IMR-90 (cell line): ENCODE measurements around the gene SLC4A1. TPM values are rescaled to one million over a fixed set of nuclear protein-coding genes. Genes with fewer than 3 reads are reported as not detected.

Experiments
- ATAC-seq: fragments of 200-7000 bp; cut with Tn5 transposase; 2 replicates; pipeline ENCODE4 v1.9.1; 2020; ENCODE audit warnings: low read depth, mild to moderate bottlenecking, moderate library complexity
- BruUV-seq: library from RNA; stranded (reverse); fragments of 400-500 nt; replicated peaks from 2 replicates; lab custom pipeline; 2021; lab: Mats Ljungman, UMichigan
- CTCF ChIA-PET: fragments of 300-600 bp; formaldehyde crosslinking; extraction: SDS; loops from one replicate; lab custom pipeline; 2021; ENCODE audit warnings: antibody characterized with exemption; lab: Yijun Ruan, JAX
- POLR2A ChIA-PET: fragments of 300-600 bp; sonication (Branson Sonifier 250); formaldehyde crosslinking; loops from one replicate; lab custom pipeline; 2022; ENCODE audit warnings: antibody characterized with exemption; ENCODE audit not compliant: unreplicated experiment; lab: Charles Lee
- DNase-seq: peaks from one replicate; pipeline ENCODE4 v3.0.0; 2013
- H2AFZ ChIP-seq: replicated peaks from 2 replicates; pipeline ENCODE3; 2013; ENCODE audit warnings: low read length, mild to moderate bottlenecking; ENCODE audit not compliant: poor library complexity
- H2AK5ac ChIP-seq: 2 replicates; pipeline ENCODE4 v1.6.1; 2013; ENCODE audit warnings: low read depth, low read length, inconsistent platforms
- H2AK9ac ChIP-seq: replicated peaks from 2 replicates; pipeline ENCODE3; 2013; ENCODE audit warnings: mild to moderate bottlenecking, low read depth, low read length, moderate library complexity; ENCODE audit not compliant: poor library complexity
- H2BK120ac ChIP-seq: 2 replicates; pipeline ENCODE4 v1.6.1; 2013; ENCODE audit warnings: low read depth, low read length, inconsistent platforms
- H2BK15ac ChIP-seq: 3 replicates; pipeline ENCODE4 v1.6.1; 2013; ENCODE audit warnings: low read depth, low read length, inconsistent platforms
- H2BK20ac ChIP-seq: 2 replicates; pipeline ENCODE4 v1.6.1; 2013; ENCODE audit warnings: low read depth, mild to moderate bottlenecking, inconsistent platforms, low read length, moderate library complexity
- H2BK5ac ChIP-seq: 2 replicates; pipeline ENCODE4 v1.6.1; 2013; ENCODE audit warnings: mild to moderate bottlenecking, low read depth, low read length, inconsistent platforms; ENCODE audit not compliant: poor library complexity, severe bottlenecking
- H3K14ac ChIP-seq: replicated peaks from 2 replicates; pipeline ENCODE4 v1.6.1; 2013; ENCODE audit warnings: low read depth, low read length, inconsistent platforms
- H3K18ac ChIP-seq: 2 replicates; pipeline ENCODE4 v1.6.1; 2013; ENCODE audit warnings: low read depth, low read length, control low read depth
- H3K23ac ChIP-seq: 2 replicates; pipeline ENCODE4 v1.6.1; 2013; ENCODE audit warnings: low read depth, low read length, inconsistent platforms
- H3K27ac ChIP-seq: 2 replicates; pipeline ENCODE4 v1.5.1; 2013; ENCODE audit warnings: mild to moderate bottlenecking, control low read depth, low read length; ENCODE audit not compliant: insufficient read depth
- H3K27me3 ChIP-seq: 2 replicates; pipeline ENCODE4 v1.6.1; 2013; ENCODE audit warnings: low read length; ENCODE audit not compliant: control insufficient read depth, insufficient read depth
- H3K36me3 ChIP-seq: 2 replicates; pipeline ENCODE4 v1.6.1; 2013; ENCODE audit warnings: low read length, mixed read lengths; ENCODE audit not compliant: control insufficient read depth, insufficient read depth
- H3K4ac ChIP-seq: 2 replicates; pipeline ENCODE4 v1.6.1; 2013; ENCODE audit warnings: low read depth, low read length, inconsistent platforms
- H3K4me1 ChIP-seq: 2 replicates; pipeline ENCODE4 v1.6.1; 2013; ENCODE audit warnings: low read length, mixed read lengths; ENCODE audit not compliant: control insufficient read depth, insufficient read depth
- H3K4me2 ChIP-seq: 2 replicates; pipeline ENCODE4 v1.6.1; 2013; ENCODE audit warnings: low read depth, mild to moderate bottlenecking, control low read depth, low read length, moderate library complexity
- H3K4me3 ChIP-seq: 2 replicates; pipeline ENCODE4 v1.5.1; 2013; ENCODE audit warnings: low read depth, mild to moderate bottlenecking, control low read depth, low read length, moderate library complexity; ENCODE audit not compliant: insufficient read depth
- H3K56ac ChIP-seq: 2 replicates; pipeline ENCODE4 v1.6.1; 2013; ENCODE audit warnings: low read length, inconsistent platforms; ENCODE audit not compliant: insufficient read depth; ENCODE audit errors: extremely low read depth
- H3K79me1 ChIP-seq, 2 experiments: 2 replicates each; pipeline ENCODE4 v1.6.1; 2013; ENCODE audit warnings: low read length in 2 of 2, inconsistent platforms in 1 of 2, low read depth in 1 of 2
- H3K9ac ChIP-seq: 2 replicates; pipeline ENCODE4 v1.6.1; 2013; ENCODE audit warnings: low read depth, low read length, control low read depth
- H3K9me1 ChIP-seq: 2 replicates; pipeline ENCODE4 v1.6.1; 2013; ENCODE audit warnings: low read length, inconsistent platforms; ENCODE audit not compliant: insufficient read depth
- H3K9me3 ChIP-seq: 2 replicates; pipeline ENCODE4 v1.6.1; 2013; ENCODE audit warnings: low read length; ENCODE audit not compliant: control insufficient read depth, insufficient read depth
- H4K20me1 ChIP-seq: 2 replicates; pipeline ENCODE4 v1.6.1; 2013; ENCODE audit warnings: low read length, inconsistent platforms; ENCODE audit not compliant: insufficient read depth
- H4K5ac ChIP-seq: 2 replicates; pipeline ENCODE4 v1.6.1; 2013; ENCODE audit warnings: mild to moderate bottlenecking, low read depth, low read length, control low read depth
- H4K8ac ChIP-seq, 2 experiments: 2 replicates each; pipeline ENCODE4 v1.6.1; 2013; ENCODE audit warnings: low read depth in 2 of 2, low read length in 2 of 2, control low read depth in 1 of 2, inconsistent platforms in 1 of 2
- H4K91ac ChIP-seq: 2 replicates; pipeline ENCODE4 v1.6.1; 2013; ENCODE audit warnings: low read depth, low read length, inconsistent platforms; ENCODE audit not compliant: insufficient read depth
- BHLHE40 ChIP-seq: fragments of 150-350 bp; IDR thresholded peaks from 2 replicates; pipeline ENCODE4 v1.6.1; 2016; ENCODE audit warnings: mild to moderate bottlenecking, low read depth, low read length
- CEBPB ChIP-seq: IDR thresholded peaks from 2 replicates; pipeline ENCODE4 v1.6.1; 2012; ENCODE audit warnings: low read depth, low read length, improper control_type of control experiment
- CHD1 ChIP-seq: IDR thresholded peaks from 2 replicates; pipeline ENCODE4 v1.6.1; 2012; ENCODE audit warnings: low read depth, low read length, improper control_type of control experiment
- ELK1 ChIP-seq: fragments of 150-350 bp; IDR thresholded peaks from 2 replicates; pipeline ENCODE4 v1.6.1; 2016; ENCODE audit warnings: low read depth, mild to moderate bottlenecking, low read length, moderate library complexity, borderline replicate concordance
- FOS ChIP-seq: fragments of 150-350 bp; IDR thresholded peaks from 2 replicates; pipeline ENCODE4 v1.6.1; 2016; ENCODE audit warnings: low read depth, low read length
- MAFK ChIP-seq: IDR thresholded peaks from 2 replicates; pipeline ENCODE4 v1.6.1; 2012; ENCODE audit warnings: low read depth, low read length, improper control_type of control experiment
- MAZ ChIP-seq: IDR thresholded peaks from 2 replicates; pipeline ENCODE4 v1.6.1; 2012; ENCODE audit warnings: low read depth, mild to moderate bottlenecking, low read length, improper control_type of control experiment, moderate library complexity, borderline replicate concordance
- MXI1 ChIP-seq: IDR thresholded peaks from 2 replicates; pipeline ENCODE4 v1.6.1; 2012; ENCODE audit warnings: low read depth, mild to moderate bottlenecking, low read length, moderate library complexity, borderline replicate concordance
- NFE2L2 ChIP-seq: fragments of 150-350 bp; IDR thresholded peaks from 2 replicates; pipeline ENCODE4 v1.6.1; 2016; ENCODE audit warnings: low read depth, mild to moderate bottlenecking, low read length
- POLR2A ChIP-seq: IDR thresholded peaks from 2 replicates; pipeline ENCODE4 v1.6.1; 2012; ENCODE audit warnings: mild to moderate bottlenecking, low read depth, low read length
- RAD21 ChIP-seq: IDR thresholded peaks from 2 replicates; pipeline ENCODE4 v1.6.1; 2012; ENCODE audit warnings: low read length, improper control_type of control experiment
- RCOR1 ChIP-seq: IDR thresholded peaks from 2 replicates; pipeline ENCODE4 v1.6.1; 2012; ENCODE audit warnings: mild to moderate bottlenecking, low read length, improper control_type of control experiment; ENCODE audit not compliant: insufficient replicate concordance
- RFX5 ChIP-seq: IDR thresholded peaks from 2 replicates; pipeline ENCODE4 v1.8.0; 2012; ENCODE audit warnings: low read depth, mild to moderate bottlenecking, low read length, moderate library complexity
- SMC3 ChIP-seq: fragments of 150-350 bp; IDR thresholded peaks from 2 replicates; pipeline ENCODE4 v1.6.1; 2016; ENCODE audit warnings: low read depth, mild to moderate bottlenecking, antibody characterized with exemption, low read length, moderate library complexity
- USF2 ChIP-seq: fragments of 150-350 bp; IDR thresholded peaks from 2 replicates; pipeline ENCODE4 v1.6.1; 2017; ENCODE audit warnings: mild to moderate bottlenecking, antibody characterized with exemption, low read length, low read depth
- WGBS, 2 experiments: methylation state at CpG; one replicate each; pipeline versions ENCODE4 v1.1.5 to v1.1.7; 2013; ENCODE audit warnings: missing lambda C conversion rate in 2 of 2; ENCODE audit not compliant: insufficient read length in 1 of 2; ENCODE audit errors: extremely low coverage in 2 of 2; 5-methylcytosine and 5-hydroxymethylcytosine counted together
- dilution Hi-C: fragments of 300-500 bp; cut with HindIII; formaldehyde crosslinking; loops from one replicate; pipeline ENCODE4 v1.14.3; 2018; ENCODE audit warnings: low sequenced_read_pairs; ENCODE audit not compliant: unreplicated experiment
- in situ Hi-C: fragments of 300-500 bp; cut with MboI; formaldehyde crosslinking; loops from 3 replicates; pipeline ENCODE4 v1.14.3; 2019; ENCODE audit warnings: low sequenced_read_pairs, inconsistent platforms, mixed read lengths
- intact Hi-C: fragments of 100-400 bp; cut with micrococcal nuclease; formaldehyde crosslinking; loops from 2 replicates; pipeline ENCODE4 v1.10.0; 2022
- polyA plus RNA-seq, 3 experiments: library from polyadenylated mRNA; depleted of rRNA; stranded (reverse); fragments of >200 nt; gene quantifications; 2 replicates each; pipeline ENCODE4 v1.2.3, GENCODE V29; 2012; ENCODE audit warnings: low replicate concordance in 1 of 3
- total RNA-seq: library from RNA; depleted of rRNA; stranded (reverse); fragments of >200 nt; gene quantifications from 2 replicates; pipeline ENCODE4 v1.2.3, GENCODE V29; 2012
- TF ChIP-seq, protein P1 (sequence below): conservative IDR thresholded peaks from 2 replicates; pipeline ENCODE4 v1.5.1; 2012; ENCODE audit warnings: mild to moderate bottlenecking, low read depth, low read length, improper control_type of control experiment

The SLC4A1 gene
- total and polyA plus RNA-seq, 2 of the 4 experiments (the other 2 are of a cell fraction), result not detected

DNA sequence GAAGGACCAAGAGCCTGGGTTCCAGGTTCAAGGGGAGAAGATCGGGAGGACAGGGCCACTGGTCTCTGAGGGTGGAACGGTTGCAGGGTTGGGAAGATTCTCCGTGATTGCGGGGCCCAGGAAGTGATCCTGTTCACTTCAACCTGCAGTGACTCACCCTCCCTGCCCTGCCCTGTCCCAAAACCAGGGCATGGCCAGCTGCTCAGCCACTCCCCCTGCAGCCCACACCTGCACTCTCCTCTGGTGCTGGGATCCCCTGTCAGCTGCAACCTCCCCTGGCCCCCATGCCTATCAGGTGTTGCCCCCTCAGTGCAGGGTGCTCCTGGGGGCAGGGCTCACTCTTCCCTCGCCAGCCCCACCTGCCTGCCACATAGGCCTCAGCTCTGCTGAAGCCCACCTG, 41.5 kb upstream of the SLC4A1 start:
- no peak overlapping the region for H2AK5ac ChIP-seq
- no peaks in the 10 kb centered on the region for H3K79me1 ChIP-seq
- no CpG with 5 or more reads among the region's 5 CpGs for WGBS, 2 experiments
- DNase-seq, result no peak
- H2BK120ac ChIP-seq, result no peak overlapping the region
- no peak overlapping the region for H3K4me3 ChIP-seq
- BruUV-seq, result no TSS peak
- H3K9ac ChIP-seq, result no peak overlapping the region
- H3K4ac ChIP-seq, result no peak overlapping the region
- H4K5ac ChIP-seq, result no peak overlapping the region
- no peak for TF ChIP-seq SMC3
- no peak for TF ChIP-seq RAD21
- no peak for TF ChIP-seq USF2
- no peak for TF ChIP-seq POLR2A
- no peak for TF ChIP-seq CHD1
- TF ChIP-seq FOS, result no peak
- TF ChIP-seq RFX5, result no peak
- TF ChIP-seq MAFK, result no peak
- no peak for TF ChIP-seq BHLHE40
- TF ChIP-seq NFE2L2, result no peak
- no peak for TF ChIP-seq CEBPB
- TF ChIP-seq ELK1, result no peak
- TF ChIP-seq MAZ, result no peak
- TF ChIP-seq, protein P1, sequence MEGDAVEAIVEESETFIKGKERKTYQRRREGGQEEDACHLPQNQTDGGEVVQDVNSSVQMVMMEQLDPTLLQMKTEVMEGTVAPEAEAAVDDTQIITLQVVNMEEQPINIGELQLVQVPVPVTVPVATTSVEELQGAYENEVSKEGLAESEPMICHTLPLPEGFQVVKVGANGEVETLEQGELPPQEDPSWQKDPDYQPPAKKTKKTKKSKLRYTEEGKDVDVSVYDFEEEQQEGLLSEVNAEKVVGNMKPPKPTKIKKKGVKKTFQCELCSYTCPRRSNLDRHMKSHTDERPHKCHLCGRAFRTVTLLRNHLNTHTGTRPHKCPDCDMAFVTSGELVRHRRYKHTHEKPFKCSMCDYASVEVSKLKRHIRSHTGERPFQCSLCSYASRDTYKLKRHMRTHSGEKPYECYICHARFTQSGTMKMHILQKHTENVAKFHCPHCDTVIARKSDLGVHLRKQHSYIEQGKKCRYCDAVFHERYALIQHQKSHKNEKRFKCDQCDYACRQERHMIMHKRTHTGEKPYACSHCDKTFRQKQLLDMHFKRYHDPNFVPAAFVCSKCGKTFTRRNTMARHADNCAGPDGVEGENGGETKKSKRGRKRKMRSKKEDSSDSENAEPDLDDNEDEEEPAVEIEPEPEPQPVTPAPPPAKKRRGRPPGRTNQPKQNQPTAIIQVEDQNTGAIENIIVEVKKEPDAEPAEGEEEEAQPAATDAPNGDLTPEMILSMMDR, result no peak
- no peak for TF ChIP-seq RCOR1
- no peak for TF ChIP-seq MXI1
- peaks cover 53% of the 10 kb centered on the region for H3K27me3 ChIP-seq
- H2BK15ac ChIP-seq, result no peak overlapping the region
- H3K9me1 ChIP-seq, result no peaks in the 10 kb centered on the region
- peak overlapping the region; percentile 23 for H2AFZ ChIP-seq
- no peak overlapping the region for H4K91ac ChIP-seq
- H3K18ac ChIP-seq, result no peak overlapping the region
- no peak overlapping the region for H3K14ac ChIP-seq
- ChIA-PET CTCF (no interaction called here), POLR2A (no interaction called here)
- no peak for ATAC-seq
- no peaks in the 10 kb centered on the region for H3K36me3 ChIP-seq
- no peak overlapping the region for H2BK20ac ChIP-seq
- H2AK9ac ChIP-seq, result no peak overlapping the region
- no peak overlapping the region for H2BK5ac ChIP-seq
- H3K56ac ChIP-seq, result no peak overlapping the region
- in situ Hi-C loops, result no loop called here
- intact Hi-C loops, result loop anchor here (5.0 kb wide), 1 partner anchor 87 kb away; no protein-coding TSS in a partner anchor
- H3K4me2 ChIP-seq, result no peak overlapping the region
- no peaks in the 10 kb centered on the region for H3K9me3 ChIP-seq
- H3K23ac ChIP-seq, result no peak overlapping the region
- no peak overlapping the region for H3K27ac ChIP-seq
- no peaks in the 10 kb centered on the region for H4K20me1 ChIP-seq
- no peak overlapping the region for H4K8ac ChIP-seq
- dilution Hi-C loops, result no loop called here
- H3K4me1 ChIP-seq, result peaks cover 4% of the 10 kb centered on the region; the same call in 1 of the 2 replicates
